ENCODE measurements around the gene CLDN12.
"Not testable (repeated sequence)": the region's sequence is repeated elsewhere in the genome, so short reads cannot be mapped to it uniquely, and the experiment has no call there.

The CLDN12 gene

GRCh38 chr7:90433221-90433620 is 30.0 kb downstream of the CLDN12 start:
- no peak for DNase-seq (ENCODE audit: low read depth)

- DNase-seq (ENCODE audit: low read depth) = no peak
Observed at GRCh38 chr7:90445633-90446032, 42.4 kb downstream of the CLDN12 start.

DNA sequence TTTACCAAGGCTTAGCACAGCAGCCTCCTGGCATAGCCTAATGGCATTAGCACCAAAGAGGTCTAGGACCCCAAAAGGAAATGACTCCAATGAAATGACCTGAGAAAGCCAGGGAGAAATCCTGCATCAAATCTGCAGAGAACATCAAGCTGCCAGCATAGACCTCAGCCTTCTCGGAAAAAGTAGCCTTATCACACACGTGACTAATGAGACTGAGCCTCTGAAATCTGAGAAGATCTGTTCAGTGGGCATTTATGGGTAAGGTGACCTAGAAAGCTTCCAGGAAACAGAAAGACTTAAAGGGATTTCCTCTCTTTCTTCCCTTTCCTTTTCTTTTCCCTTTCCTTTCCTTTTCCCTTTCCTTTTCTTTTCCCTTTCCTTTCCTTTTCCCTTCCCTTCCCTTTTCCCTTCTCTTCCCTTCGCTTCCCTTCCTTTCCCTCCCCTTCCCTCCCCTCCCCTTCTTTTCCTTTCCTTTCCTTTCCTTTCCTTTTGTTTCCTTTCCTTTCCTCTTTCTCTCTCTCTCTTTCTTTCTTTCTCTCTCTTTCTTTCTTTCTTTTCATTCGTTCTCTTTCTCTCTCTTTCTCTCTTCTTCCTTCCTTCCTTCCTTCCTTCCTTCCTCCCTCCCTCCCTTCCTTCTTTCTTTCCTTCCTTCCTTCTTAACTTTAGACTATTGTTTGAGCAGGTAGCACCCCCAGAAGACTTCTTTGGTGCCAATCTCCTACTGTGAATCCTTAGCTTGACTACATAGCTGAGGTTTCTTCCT is 43.1 kb downstream of the CLDN12 start:
- no peak for DNase-seq (ENCODE audit: low read depth)

GRCh38 chr7:90453259-90453891 is 50.1 kb downstream of the CLDN12 start:
- DNase-seq (ENCODE audit: low read depth) = no peak

GRCh38 chr7:90453931-90454330 is 50.7 kb downstream of the CLDN12 start:
- no peak for DNase-seq (ENCODE audit: low read depth)

DNA sequence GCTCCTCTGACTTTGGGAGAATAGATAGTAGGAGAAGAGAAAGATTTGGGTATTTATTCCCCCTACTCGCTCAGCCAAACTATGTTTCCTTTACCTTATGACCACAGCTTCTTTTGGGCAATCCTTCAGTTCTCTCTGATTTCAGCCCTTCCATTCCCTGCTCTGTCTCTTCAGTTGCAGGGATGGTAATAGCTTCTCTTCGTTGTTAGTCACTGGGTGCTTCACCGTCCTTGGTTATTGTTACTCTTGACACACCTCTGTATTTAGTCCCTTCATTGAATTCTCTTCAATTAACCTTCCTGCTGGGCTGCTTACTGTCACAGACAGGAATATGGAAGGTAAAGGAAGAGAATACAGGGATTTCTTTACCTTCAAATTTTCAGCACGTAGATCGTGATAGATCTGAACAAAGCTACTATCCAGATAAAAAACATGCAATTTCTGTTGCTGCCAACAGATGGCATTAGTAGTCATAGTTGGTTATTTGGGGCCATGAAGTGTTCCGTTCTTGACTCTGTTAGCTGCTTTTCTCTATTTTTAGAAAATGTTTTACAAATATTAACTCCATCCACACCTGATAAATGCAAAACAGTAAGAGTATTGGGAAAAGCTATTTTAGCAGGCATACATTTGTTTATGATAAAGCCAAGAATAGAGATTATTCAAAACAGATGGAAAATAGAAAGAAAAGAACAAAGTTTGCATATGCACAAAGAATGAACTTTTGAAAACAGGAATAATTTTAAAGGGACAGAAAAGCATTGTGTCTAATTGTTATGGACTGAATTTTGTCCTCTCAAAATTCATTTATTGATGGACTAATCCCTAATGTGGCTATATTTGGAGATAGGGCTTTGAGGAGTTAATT is 52.1 kb downstream of the CLDN12 start:
- DNase-seq (ENCODE audit: low read depth) = no peak

GRCh38 chr7:90458104-90458503 is 54.8 kb downstream of the CLDN12 start:
- DNase-seq (ENCODE audit: low read depth) = no peak

DNA sequence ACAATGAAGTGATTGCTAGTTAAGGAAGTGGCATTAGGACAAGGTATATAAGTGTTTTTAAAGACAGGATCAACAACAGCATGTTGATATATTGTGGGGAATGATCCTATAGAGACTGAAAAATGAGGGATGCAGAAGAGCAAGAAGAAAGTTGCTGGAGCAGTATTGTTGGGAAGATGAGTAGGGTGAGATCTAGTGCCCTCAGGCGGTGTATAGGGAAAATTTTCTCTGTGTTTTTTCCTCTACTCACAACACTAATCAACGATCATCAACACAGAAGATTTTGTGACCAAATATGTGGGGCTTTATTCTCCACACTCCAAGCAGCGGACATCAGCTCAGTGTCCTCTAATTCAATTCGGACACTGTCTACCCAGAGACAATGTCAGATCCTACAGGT is 56.6 kb downstream of the CLDN12 start:
- DNase-seq (ENCODE audit: low read depth) = no peak

- DNase-seq (ENCODE audit: low read depth) = no peak
Observed at GRCh38 chr7:90461219-90461618, 58.0 kb downstream of the CLDN12 start.

- not testable (repeated sequence) for DNase-seq (ENCODE audit: low read depth)
Observed at GRCh38 chr7:90463151-90463628, 59.9 kb downstream of the CLDN12 start.

Data from stimulated activated CD8-positive, alpha-beta memory T cell treated with anti-CD3 and anti-CD28 coated beads, Interleukin-15, amount 100 ng/mL, for 24 hours (primary cell).